ENCODE data around the gene CDCA3. TPM values are rescaled to one million over a fixed set of nuclear protein-coding genes. Genes with fewer than 3 reads are reported as not detected.

The CDCA3 gene
- total and polyA plus RNA-seq, 2 of the 13 experiments (the other 11 are each of a cell fraction or from before 2014, with no cell fraction given) = 32.7 to 56.5 TPM

DNA sequence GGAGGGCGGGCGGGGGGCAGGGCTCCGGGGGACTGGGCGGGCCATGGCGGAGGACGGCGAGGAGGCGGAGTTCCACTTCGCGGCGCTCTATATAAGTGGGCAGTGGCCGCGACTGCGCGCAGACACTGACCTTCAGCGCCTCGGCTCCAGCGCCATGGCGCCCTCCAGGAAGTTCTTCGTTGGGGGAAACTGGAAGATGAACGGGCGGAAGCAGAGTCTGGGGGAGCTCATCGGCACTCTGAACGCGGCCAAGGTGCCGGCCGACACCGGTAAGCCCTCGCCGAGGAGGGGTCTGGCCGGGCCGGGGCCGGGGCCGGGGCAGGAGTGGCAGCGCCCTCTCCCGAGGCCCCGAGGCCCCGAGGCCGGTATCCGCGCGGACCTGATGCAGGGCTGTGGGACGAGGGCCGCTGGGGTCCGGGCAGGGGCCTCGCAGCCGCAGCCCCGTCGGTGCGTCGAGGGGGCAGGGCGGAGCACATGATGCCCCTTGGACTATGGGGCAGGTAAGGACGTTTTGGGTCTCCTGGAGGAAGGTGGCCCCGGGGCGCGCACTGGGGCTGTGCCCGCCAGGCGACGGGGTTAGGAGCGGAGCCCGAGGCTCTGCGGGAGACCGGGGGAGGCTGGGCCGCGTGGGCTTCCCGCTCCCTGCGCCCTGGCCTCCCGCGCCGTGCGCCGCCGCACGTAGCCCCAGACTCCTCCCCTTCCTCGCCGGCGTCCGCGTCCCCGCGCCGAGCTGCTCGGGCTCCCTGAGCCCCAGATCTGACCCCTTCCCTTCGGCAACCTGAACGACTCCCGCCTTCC, 16.5 kb upstream of the CDCA3 start, which contains the start of gene TPI1 (continued):
- no peak; the same call in 1 of the 2 replicates for TF ChIP-seq HOMEZ (CRISPR knock-in tag; IDR thresholded peaks at IDR 0.05; ENCODE audit: low read depth)
- TF ChIP-seq, protein P1, sequence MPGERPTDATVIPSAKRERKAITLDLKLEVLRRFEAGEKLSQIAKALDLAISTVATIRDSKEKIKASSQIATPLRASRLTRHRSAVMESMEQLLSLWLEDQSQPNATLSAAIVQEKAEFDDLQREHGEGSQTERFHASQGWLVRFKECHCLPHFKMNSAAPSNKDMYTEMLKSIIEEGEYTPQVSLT (CRISPR knock-in tag; IDR thresholded peaks at IDR 0.05; ENCODE audit: borderline replicate concordance, low read depth) = no peak
- TF ChIP-seq ZNF264 (CRISPR knock-in tag; IDR thresholded peaks at IDR 0.05) = no peak; the same call in 1 of the 2 replicates
- no peak for TF ChIP-seq TRIM24 (CRISPR knock-in tag; IDR thresholded peaks at IDR 0.05)
- TF ChIP-seq E2F5 (CRISPR knock-in tag; conservative IDR thresholded peaks at IDR 0.05) = peak; percentile 55; the same call in 1 of the 2 replicates
- no peak for TF ChIP-seq FOXO1 (CRISPR knock-in tag; IDR thresholded peaks at IDR 0.05)
- no peak for TF ChIP-seq RBM22 (optimal IDR thresholded peaks at IDR 0.05; ENCODE audit: low read length)
- TF ChIP-seq ZNF326 (CRISPR knock-in tag; IDR thresholded peaks at IDR 0.05; ENCODE audit: borderline replicate concordance) = no peak
- TF ChIP-seq GZF1 (CRISPR knock-in tag; IDR thresholded peaks at IDR 0.05) = peak; percentile 50; the same call in 1 of the 2 replicates
- TF ChIP-seq, protein P2, sequence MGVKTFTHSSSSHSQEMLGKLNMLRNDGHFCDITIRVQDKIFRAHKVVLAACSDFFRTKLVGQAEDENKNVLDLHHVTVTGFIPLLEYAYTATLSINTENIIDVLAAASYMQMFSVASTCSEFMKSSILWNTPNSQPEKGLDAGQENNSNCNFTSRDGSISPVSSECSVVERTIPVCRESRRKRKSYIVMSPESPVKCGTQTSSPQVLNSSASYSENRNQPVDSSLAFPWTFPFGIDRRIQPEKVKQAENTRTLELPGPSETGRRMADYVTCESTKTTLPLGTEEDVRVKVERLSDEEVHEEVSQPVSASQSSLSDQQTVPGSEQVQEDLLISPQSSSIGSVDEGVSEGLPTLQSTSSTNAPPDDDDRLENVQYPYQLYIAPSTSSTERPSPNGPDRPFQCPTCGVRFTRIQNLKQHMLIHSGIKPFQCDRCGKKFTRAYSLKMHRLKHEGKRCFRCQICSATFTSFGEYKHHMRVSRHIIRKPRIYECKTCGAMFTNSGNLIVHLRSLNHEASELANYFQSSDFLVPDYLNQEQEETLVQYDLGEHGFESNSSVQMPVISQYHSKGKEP (CRISPR knock-in tag; IDR thresholded peaks at IDR 0.05) = peak; percentile 77; the same call in 1 of the 2 replicates
- TF ChIP-seq, protein P3, sequence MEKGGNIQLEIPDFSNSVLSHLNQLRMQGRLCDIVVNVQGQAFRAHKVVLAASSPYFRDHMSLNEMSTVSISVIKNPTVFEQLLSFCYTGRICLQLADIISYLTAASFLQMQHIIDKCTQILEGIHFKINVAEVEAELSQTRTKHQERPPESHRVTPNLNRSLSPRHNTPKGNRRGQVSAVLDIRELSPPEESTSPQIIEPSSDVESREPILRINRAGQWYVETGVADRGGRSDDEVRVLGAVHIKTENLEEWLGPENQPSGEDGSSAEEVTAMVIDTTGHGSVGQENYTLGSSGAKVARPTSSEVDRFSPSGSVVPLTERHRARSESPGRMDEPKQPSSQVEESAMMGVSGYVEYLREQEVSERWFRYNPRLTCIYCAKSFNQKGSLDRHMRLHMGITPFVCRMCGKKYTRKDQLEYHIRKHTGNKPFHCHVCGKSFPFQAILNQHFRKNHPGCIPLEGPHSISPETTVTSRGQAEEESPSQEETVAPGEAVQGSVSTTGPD (CRISPR knock-in tag; IDR thresholded peaks at IDR 0.05) = no peak
- TF ChIP-seq ZKSCAN8 (CRISPR knock-in tag; IDR thresholded peaks at IDR 0.05; ENCODE audit: borderline replicate concordance) = no peak
- TF ChIP-seq LBX2 (CRISPR knock-in tag; IDR thresholded peaks at IDR 0.05; ENCODE audit: borderline replicate concordance) = no peak
- TF ChIP-seq ZNF44 (CRISPR knock-in tag; IDR thresholded peaks at IDR 0.05) = peak; percentile 57; the same call in 1 of the 2 replicates
- 0 out of 2 replicates have a peak, but pooled peaks have one; percentile 19 for TF ChIP-seq ZNF674 (CRISPR knock-in tag; IDR thresholded peaks at IDR 0.05; ENCODE audit: low read depth)
- TF ChIP-seq RNF2 (conservative IDR thresholded peaks at IDR 0.05; ENCODE audit: low read depth) = 0 out of 2 replicates have a peak, but pooled peaks have one; percentile 45
- no peak for TF ChIP-seq ETV5 (CRISPR knock-in tag; IDR thresholded peaks at IDR 0.05; ENCODE audit: borderline replicate concordance)
- 0 out of 2 replicates have a peak, but pooled peaks have one; percentile 2 for TF ChIP-seq ZSCAN12 (CRISPR knock-in tag; IDR thresholded peaks at IDR 0.05)
- no peak for TF ChIP-seq ZSCAN29 (CRISPR knock-in tag; conservative IDR thresholded peaks at IDR 0.05)
- TF ChIP-seq GATAD2A (CRISPR knock-in tag; IDR thresholded peaks at IDR 0.05) = peak; percentile 56; the same call in 1 of the 2 replicates
- no peak for TF ChIP-seq MTA3 (CRISPR knock-in tag; IDR thresholded peaks at IDR 0.05)
- TF ChIP-seq SMAD9 (CRISPR knock-in tag; IDR thresholded peaks at IDR 0.05) = no peak
- 0 out of 2 replicates have a peak, but pooled peaks have one; percentile 22 for TF ChIP-seq ZNF12 (CRISPR knock-in tag; IDR thresholded peaks at IDR 0.05)

All from HepG2 (cell line).